GM18517 (cell line): Measurements from ENCODE around the gene PON2.
"Not testable (repeated sequence)": the region's sequence is repeated elsewhere in the genome, so short reads cannot be mapped to it uniquely, and the experiment has no call there.

ENCODE experiments used
- ATAC-seq: cut with Tn5 transposase; IDR thresholded peaks from one replicate; pipeline ENCODE4 v1.9.1; 2021; ENCODE audit warnings: mild to moderate bottlenecking, moderate library complexity; ENCODE audit not compliant: unreplicated experiment

Gene PON2

GRCh38 chr7:95434557-95435421, at the start of gene PON2:
TSS of gene PON2 (minus strand) at chr7:95435028. CDS start at chr7:95434951, 77 bp downstream.
- ATAC-seq = peak; percentile 92

- ATAC-seq = no peak
These were observed 47.6 kb upstream of the PON2 start for GRCh38 chr7:95482424-95482823.

- no peak for ATAC-seq
These were observed 46.7 kb upstream of the PON2 start for GRCh38 chr7:95481271-95482165.

- ATAC-seq = peak; percentile 66
These were observed 45.3 kb upstream of the PON2 start for GRCh38 chr7:95479992-95480624.

- no peak for ATAC-seq
These were observed 43.6 kb upstream of the PON2 start for GRCh38 chr7:95478272-95479037.

GRCh38 chr7:95476904-95477594, 42.2 kb upstream of the PON2 start:
- peak; percentile 67 for ATAC-seq

- ATAC-seq = no peak
These were observed 41.4 kb upstream of the PON2 start for GRCh38 chr7:95476072-95476847.

- no peak for ATAC-seq
These were observed 38.6 kb upstream of the PON2 start for GRCh38 chr7:95473276-95473985.

GRCh38 chr7:95472581-95473161, 37.8 kb upstream of the PON2 start:
- no peak for ATAC-seq

GRCh38 chr7:95471071-95471470, 36.2 kb upstream of the PON2 start:
- no peak for ATAC-seq

GRCh38 chr7:95470452-95470851, 35.6 kb upstream of the PON2 start:
- peak; percentile 99 for ATAC-seq

GRCh38 chr7:95469848-95470247, 35.0 kb upstream of the PON2 start:
- no peak for ATAC-seq

- no peak for ATAC-seq
These were observed 34.4 kb upstream of the PON2 start for GRCh38 chr7:95469187-95469586.

- no peak for ATAC-seq
These were observed 33.2 kb upstream of the PON2 start for GRCh38 chr7:95467912-95468607.

- ATAC-seq = not testable (repeated sequence)
These were observed 25.8 kb upstream of the PON2 start for GRCh38 chr7:95460653-95461052.

- ATAC-seq = no peak
These were observed 23.1 kb upstream of the PON2 start for GRCh38 chr7:95457947-95458346.

GRCh38 chr7:95454438-95455045, 19.7 kb upstream of the PON2 start:
- ATAC-seq = peak; percentile 85
